ENCODE results near the gene CCDC102A. TPM values are rescaled to one million over a fixed set of nuclear protein-coding genes. Genes with fewer than 3 reads are reported as not detected.

The CCDC102A gene
- total RNA-seq, 4 donors from 2014 or later: 2.2 to 17.7 (median 3.7) TPM

DNA sequence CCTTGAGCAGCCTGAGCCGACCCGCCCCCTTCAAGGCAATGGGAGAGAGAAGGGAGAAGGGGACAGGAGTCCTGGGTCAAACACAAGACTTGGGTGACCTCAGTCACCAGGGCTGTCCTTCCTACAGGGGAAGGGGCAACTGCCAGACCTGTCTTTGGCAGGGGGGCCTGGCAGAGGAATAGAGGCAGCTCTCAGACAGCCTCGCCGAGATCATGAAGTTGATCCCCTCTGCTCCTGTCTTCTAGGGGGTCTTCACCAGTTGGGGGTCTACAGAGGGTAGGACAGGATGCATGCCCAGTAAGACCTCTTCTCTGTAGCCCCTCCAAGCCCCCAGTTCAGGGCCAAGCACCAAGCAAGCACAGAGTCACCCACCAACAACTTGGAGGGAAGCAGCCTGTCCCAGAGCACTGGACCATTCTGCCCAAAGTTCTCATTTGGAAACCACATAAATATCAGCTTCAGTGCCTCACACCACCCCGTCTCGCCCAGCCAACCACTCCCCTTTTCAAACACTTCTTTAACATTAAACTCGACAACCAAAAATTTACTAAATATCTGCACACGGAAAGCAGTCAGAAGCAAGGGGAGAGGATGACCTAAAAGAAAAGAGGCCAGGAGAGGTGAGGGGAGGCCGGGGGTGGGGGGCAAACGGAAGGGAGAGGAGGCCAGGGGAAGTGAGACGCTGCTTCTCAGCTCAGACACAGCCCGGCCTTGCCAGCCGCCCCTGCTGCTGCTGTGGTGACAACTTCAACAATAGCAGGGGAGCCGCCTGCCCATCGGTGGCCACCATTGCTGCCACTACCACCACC lies 57.8 kb downstream of the CCDC102A start:
- intact Hi-C loops (cut with DNase I; ENCODE audit: low total_unique reads) (no loop called here), in situ Hi-C loops (cut with MboI; ENCODE audit: low pct_ligation_motif_present in 1 of 4, low pct_unique_long_range_greater_than_20kb in 1 of 4, low sequenced_read_pairs in 3 of 4) (no loop called here)
- H3K9me3 ChIP-seq: no peaks in the 10 kb centered on the region
- no peaks in the 10 kb centered on the region for H3K27me3 ChIP-seq
- no peak for DNase-seq
- peaks cover 15 to 34% (median 24%) of the 10 kb centered on the region in 4 donors for H3K4me1 ChIP-seq
- peak overlapping the region; percentile 2 to 48 (median 31) for H3K4me3 ChIP-seq
- no peaks in the 10 kb centered on the region for H3K36me3 ChIP-seq
- TF ChIP-seq EP300 (IDR thresholded peaks at IDR 0.05; ENCODE audit: low read depth) (no peak), POLR2A (IDR thresholded peaks at IDR 0.05) (no peak), POLR2AphosphoS5 (IDR thresholded peaks at IDR 0.05) (no peak)
- TF ChIP-seq, protein P1, sequence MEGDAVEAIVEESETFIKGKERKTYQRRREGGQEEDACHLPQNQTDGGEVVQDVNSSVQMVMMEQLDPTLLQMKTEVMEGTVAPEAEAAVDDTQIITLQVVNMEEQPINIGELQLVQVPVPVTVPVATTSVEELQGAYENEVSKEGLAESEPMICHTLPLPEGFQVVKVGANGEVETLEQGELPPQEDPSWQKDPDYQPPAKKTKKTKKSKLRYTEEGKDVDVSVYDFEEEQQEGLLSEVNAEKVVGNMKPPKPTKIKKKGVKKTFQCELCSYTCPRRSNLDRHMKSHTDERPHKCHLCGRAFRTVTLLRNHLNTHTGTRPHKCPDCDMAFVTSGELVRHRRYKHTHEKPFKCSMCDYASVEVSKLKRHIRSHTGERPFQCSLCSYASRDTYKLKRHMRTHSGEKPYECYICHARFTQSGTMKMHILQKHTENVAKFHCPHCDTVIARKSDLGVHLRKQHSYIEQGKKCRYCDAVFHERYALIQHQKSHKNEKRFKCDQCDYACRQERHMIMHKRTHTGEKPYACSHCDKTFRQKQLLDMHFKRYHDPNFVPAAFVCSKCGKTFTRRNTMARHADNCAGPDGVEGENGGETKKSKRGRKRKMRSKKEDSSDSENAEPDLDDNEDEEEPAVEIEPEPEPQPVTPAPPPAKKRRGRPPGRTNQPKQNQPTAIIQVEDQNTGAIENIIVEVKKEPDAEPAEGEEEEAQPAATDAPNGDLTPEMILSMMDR (IDR thresholded peaks at IDR 0.05): no peak
- peak overlapping the region; percentile 86 to 89 (median 88) for H3K27ac ChIP-seq
- WGBS, 2 donors (ENCODE audit: low coverage in 1 of 2): 18 to 41% methylated on average over 5 to 15 of the region's 15 CpGs

DNA sequence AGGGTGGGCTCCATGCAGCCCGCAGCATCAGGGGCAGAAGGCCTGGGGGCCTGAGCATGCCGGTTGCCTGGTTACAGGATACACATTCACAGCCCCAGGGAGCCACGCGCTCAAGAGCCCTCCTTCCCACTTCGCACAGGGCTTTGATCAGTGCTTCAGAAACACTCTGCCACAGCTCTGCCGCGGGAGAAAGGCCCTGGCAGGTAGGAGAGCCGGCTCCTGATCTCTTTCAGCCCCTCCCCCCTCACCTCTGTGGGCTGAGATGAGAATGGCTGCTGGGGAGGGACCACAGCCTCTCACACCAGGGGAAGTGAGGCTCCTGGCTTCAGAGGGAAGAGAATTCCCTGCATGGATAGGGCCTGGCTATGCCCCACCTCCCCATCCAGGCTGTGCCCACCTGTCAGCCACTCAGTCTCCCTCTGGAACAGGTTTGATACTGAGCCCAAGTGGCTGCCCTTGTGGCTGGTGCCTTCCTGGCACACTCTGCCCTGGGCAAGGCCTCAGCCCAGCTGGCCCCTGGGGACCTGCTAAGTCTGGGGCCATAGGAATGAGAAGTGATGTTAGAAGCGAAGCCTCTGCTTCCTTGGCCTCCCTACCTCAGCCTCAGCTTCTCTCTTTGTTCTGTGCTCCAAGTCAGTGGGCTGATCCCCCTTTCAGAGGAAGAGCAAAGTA lies 58.7 kb downstream of the CCDC102A start:
- TF ChIP-seq, protein P1 (IDR thresholded peaks at IDR 0.05): no peak
- TF ChIP-seq POLR2AphosphoS5 (IDR thresholded peaks at IDR 0.05): no peak
- intact Hi-C loops (cut with DNase I; ENCODE audit: low total_unique reads): no loop called here
- in situ Hi-C loops (cut with MboI; ENCODE audit: low pct_ligation_motif_present in 1 of 4, low pct_unique_long_range_greater_than_20kb in 1 of 4, low sequenced_read_pairs in 3 of 4): no loop called here
- H3K4me3 ChIP-seq: no peak overlapping the region
- H3K27ac ChIP-seq: no peak overlapping the region
- DNase-seq: no peak
- peaks cover 15 to 34% (median 24%) of the 10 kb centered on the region in 4 donors for H3K4me1 ChIP-seq
- 72% methylated on average over 9 of the region's 9 CpGs; no CpG with 5 or more reads in 1 of the 2 donors for WGBS, 2 donors (ENCODE audit: low coverage in 1 of 2)
- H3K36me3 ChIP-seq: no peaks in the 10 kb centered on the region
- no peaks in the 10 kb centered on the region for H3K9me3 ChIP-seq
- no peaks in the 10 kb centered on the region for H3K27me3 ChIP-seq

- no peak for DNase-seq
- intact Hi-C loops (cut with DNase I; ENCODE audit: low total_unique reads): no loop called here
- in situ Hi-C loops (cut with MboI; ENCODE audit: low pct_ligation_motif_present in 1 of 4, low pct_unique_long_range_greater_than_20kb in 1 of 4, low sequenced_read_pairs in 3 of 4): no loop called here
- H3K27me3 ChIP-seq: no peaks in the 10 kb centered on the region
- H3K36me3 ChIP-seq: no peaks in the 10 kb centered on the region
- H3K27ac ChIP-seq: no peak overlapping the region
- no peaks in the 10 kb centered on the region for H3K9me3 ChIP-seq
- no peak overlapping the region for H3K4me3 ChIP-seq
- H3K4me1 ChIP-seq: peaks cover 15 to 41% (median 28%) of the 10 kb centered on the region in 4 donors
- WGBS, 2 donors (ENCODE audit: low coverage in 1 of 2): 90% methylated on average over 6 of the region's 6 CpGs; no CpG with 5 or more reads in 1 of the 2 donors
- TF ChIP-seq, protein P1 (IDR thresholded peaks at IDR 0.05): no peak
- no peak for TF ChIP-seq POLR2AphosphoS5 (IDR thresholded peaks at IDR 0.05)
- TF ChIP-seq EP300 (IDR thresholded peaks at IDR 0.05; ENCODE audit: low read depth): no peak
- TF ChIP-seq POLR2A (IDR thresholded peaks at IDR 0.05): no peak
These were observed 59.6 kb downstream of the CCDC102A start for GRCh38 chr16:57476546-57477410.
